WTC11 (cell line): ENCODE results near the gene SLC27A5. TPM values are rescaled to one million over a fixed set of nuclear protein-coding genes. Genes with fewer than 3 reads are reported as not detected.

ENCODE experiments used
- ARID4B ChIP-seq: sonication (generic); formaldehyde crosslinking; IDR thresholded peaks from 2 replicates; pipeline ENCODE4 v1.8.0; 2023; ENCODE audit warnings: missing genetic modification reagents, mild to moderate bottlenecking, borderline replicate concordance
- ATF2 ChIP-seq: sonication (generic); formaldehyde crosslinking; IDR thresholded peaks from 2 replicates; pipeline ENCODE4 v1.8.1; 2022; ENCODE audit warnings: low read depth, missing genetic modification reagents, borderline replicate concordance
- CBFB ChIP-seq: sonication (generic); formaldehyde crosslinking; IDR thresholded peaks from 2 replicates; pipeline ENCODE4 v1.8.1; 2022; ENCODE audit warnings: mild to moderate bottlenecking, low read depth, missing genetic modification reagents
- CDX4 ChIP-seq: fragments of 250-450 bp; sonication (Bioruptor Pico); IDR thresholded peaks from 2 replicates; pipeline ENCODE4 v1.9.0; 2021; ENCODE audit warnings: moderate library complexity, mild to moderate bottlenecking, inconsistent platforms, borderline replicate concordance
- E2F1 ChIP-seq: sonication (generic); formaldehyde crosslinking; IDR thresholded peaks from 2 replicates; pipeline ENCODE4 v1.8.0; 2022; ENCODE audit warnings: mild to moderate bottlenecking, missing genetic modification reagents
- ELF4 ChIP-seq: sonication (generic); formaldehyde crosslinking; IDR thresholded peaks from 2 replicates; pipeline ENCODE4 v1.8.1; 2022; ENCODE audit warnings: low read depth, mild to moderate bottlenecking, moderate library complexity, missing genetic modification reagents
- ESRRA ChIP-seq: sonication (generic); formaldehyde crosslinking; IDR thresholded peaks from 2 replicates; pipeline ENCODE4 v1.8.1; 2022; ENCODE audit warnings: mild to moderate bottlenecking, missing genetic modification reagents, borderline replicate concordance
- FOXK1 ChIP-seq: sonication (generic); formaldehyde crosslinking; IDR thresholded peaks from 2 replicates; pipeline ENCODE4 v1.8.0; 2022; ENCODE audit warnings: mild to moderate bottlenecking, moderate library complexity, missing genetic modification reagents
- GABPB1 ChIP-seq: sonication (generic); formaldehyde crosslinking; IDR thresholded peaks from 2 replicates; pipeline ENCODE4 v1.8.1; 2023; ENCODE audit warnings: mild to moderate bottlenecking, missing genetic modification reagents
- IRF1 ChIP-seq: sonication (generic); formaldehyde crosslinking; IDR thresholded peaks from 2 replicates; pipeline ENCODE4 v1.8.0; 2023; ENCODE audit warnings: missing genetic modification reagents
- JAZF1 ChIP-seq: fragments of 250-450 bp; sonication (Bioruptor Pico); IDR thresholded peaks from 2 replicates; pipeline ENCODE4 v1.9.0; 2021; ENCODE audit warnings: moderate library complexity, mild to moderate bottlenecking, inconsistent platforms
- NFATC4 ChIP-seq: fragments of 250-450 bp; sonication (Bioruptor Pico); IDR thresholded peaks from 2 replicates; pipeline ENCODE4 v1.9.0; 2021; ENCODE audit warnings: mild to moderate bottlenecking
- NFE2L1 ChIP-seq: sonication (generic); formaldehyde crosslinking; IDR thresholded peaks from 2 replicates; pipeline ENCODE4 v1.8.1; 2023; ENCODE audit warnings: missing genetic modification reagents
- NR3C1 ChIP-seq: sonication (generic); formaldehyde crosslinking; conservative IDR thresholded peaks from 2 replicates; pipeline ENCODE4 v1.8.1; 2023; ENCODE audit warnings: low read depth, mild to moderate bottlenecking, missing genetic modification reagents
- PRRX2 ChIP-seq: fragments of 250-450 bp; sonication (Bioruptor Pico); IDR thresholded peaks from 2 replicates; pipeline ENCODE4 v1.8.0; 2021; ENCODE audit warnings: mild to moderate bottlenecking
- SMAD4 ChIP-seq: sonication (generic); formaldehyde crosslinking; IDR thresholded peaks from 2 replicates; pipeline ENCODE4 v1.8.0; 2022; ENCODE audit warnings: mild to moderate bottlenecking, missing genetic modification reagents
- TEAD1 ChIP-seq: sonication (generic); formaldehyde crosslinking; IDR thresholded peaks from 2 replicates; pipeline ENCODE4 v1.8.0; 2022; ENCODE audit warnings: mild to moderate bottlenecking, missing genetic modification reagents
- TP53 ChIP-seq: sonication (generic); formaldehyde crosslinking; IDR thresholded peaks from 2 replicates; pipeline ENCODE4 v1.8.1; 2023; ENCODE audit warnings: mild to moderate bottlenecking, missing genetic modification reagents
- ZNF219 ChIP-seq: sonication (generic); formaldehyde crosslinking; IDR thresholded peaks from 2 replicates; pipeline ENCODE4 v1.8.0; 2023; ENCODE audit warnings: missing genetic modification reagents, mild to moderate bottlenecking, borderline replicate concordance
- ZNF263 ChIP-seq: sonication (generic); formaldehyde crosslinking; IDR thresholded peaks from 2 replicates; pipeline ENCODE4 v1.8.1; 2022; ENCODE audit warnings: low read depth, mild to moderate bottlenecking, moderate library complexity, missing genetic modification reagents
- ZNF423 ChIP-seq: fragments of 250-450 bp; sonication (Bioruptor Pico); IDR thresholded peaks from 2 replicates; pipeline ENCODE4 v2.1.2; 2022; ENCODE audit warnings: mild to moderate bottlenecking, moderate library complexity
- ZNF532 ChIP-seq: fragments of 250-450 bp; sonication (Bioruptor Pico); IDR thresholded peaks from 2 replicates; pipeline ENCODE4 v1.9.0; 2021; ENCODE audit warnings: mild to moderate bottlenecking, borderline replicate concordance
- ZNF671 ChIP-seq: fragments of 250-450 bp; sonication (Bioruptor Pico); IDR thresholded peaks from 2 replicates; pipeline ENCODE4 v1.8.0; 2021; ENCODE audit warnings: mild to moderate bottlenecking
- total RNA-seq: library from RNA; stranded (reverse); gene quantifications from 3 replicates; pipeline ENCODE4 v1.2.3, GENCODE V29; 2021

The SLC27A5 gene
- total RNA-seq, 1 experiment from 2014 or later, result 21.9 TPM

- TF ChIP-seq ATF2 (CRISPR knock-in tag) (0 out of 2 replicates have a peak, but pooled peaks have one; percentile 38), SMAD4 (no peak), TEAD1 (CRISPR knock-in tag) (peak; percentile 72; the same call in 1 of the 2 replicates), TP53 (no peak; the same call in 1 of the 2 replicates), ZNF219 (CRISPR knock-in tag) (no peak), GABPB1 (CRISPR knock-in tag) (peak; percentile 92), CDX4 (CRISPR knock-in tag) (peak; percentile 89; the same call in 1 of the 2 replicates), E2F1 (CRISPR knock-in tag) (no peak), FOXK1 (peak; percentile 91), PRRX2 (CRISPR knock-in tag) (peak; percentile 98), ZNF423 (CRISPR knock-in tag) (no peak), IRF1 (0 out of 2 replicates have a peak, but pooled peaks have one; percentile 45), ZNF263 (no peak), ELF4 (CRISPR knock-in tag) (no peak), NFE2L1 (CRISPR knock-in tag) (peak; percentile 74), NFATC4 (CRISPR knock-in tag) (peak; percentile 97), ARID4B (no peak), CBFB (CRISPR knock-in tag) (0 out of 2 replicates have a peak, but pooled peaks have one; percentile 57), JAZF1 (CRISPR knock-in tag) (0 out of 2 replicates have a peak, but pooled peaks have one; percentile 61), ZNF671 (CRISPR knock-in tag) (peak; percentile 95), ESRRA (CRISPR knock-in tag) (0 out of 2 replicates have a peak, but pooled peaks have one; percentile 47), ZNF532 (CRISPR knock-in tag) (peak; percentile 87), NR3C1 (CRISPR knock-in tag) (no peak)
These were observed 42.9 kb upstream of the SLC27A5 start, which contains the start of gene CHMP2A (continued) for GRCh38 chr19:58554494-58555368.
